ENCODE data around the gene BATF. TPM values are rescaled to one million over a fixed set of nuclear protein-coding genes. Genes with fewer than 3 reads are reported as not detected.
A peak's percentile ranks its signal among the peaks of the same experiment; 100 is the strongest.

Gene BATF
- total and polyA plus RNA-seq, 2 of the 8 experiments (the other 6 are each of a cell fraction or from before 2014, with no cell fraction given) = not detected

DNA sequence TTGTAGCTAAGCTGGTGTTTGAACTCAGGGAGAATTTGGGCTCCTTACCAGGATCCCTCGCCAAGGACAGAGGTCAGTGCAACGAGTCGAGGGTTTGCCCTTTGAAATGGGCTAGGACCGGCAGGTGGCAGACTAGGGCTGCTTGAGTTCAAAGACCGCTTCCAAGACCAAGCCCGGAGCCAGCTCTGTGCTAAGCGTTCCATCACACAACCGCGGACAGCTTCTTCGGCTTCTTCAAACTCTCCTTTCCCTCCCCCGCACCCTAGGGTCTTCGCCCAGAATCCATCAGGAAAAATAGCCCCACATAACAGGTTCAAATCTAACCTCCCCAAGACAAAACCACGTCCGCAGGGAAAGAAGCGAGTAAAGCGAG, 55.4 kb downstream of the BATF start (continued):
- TF ChIP-seq SIN3A (conservative IDR thresholded peaks at IDR 0.05 in 1 of 2, IDR thresholded peaks at IDR 0.05 in 1 of 2; ENCODE audit: low read depth in 1 of 2, low read length in 2 of 2) = 0 out of 4 replicates have a peak, but pooled peaks of 1 of the 2 experiments have one; percentile 58
- TF ChIP-seq, protein P1, sequence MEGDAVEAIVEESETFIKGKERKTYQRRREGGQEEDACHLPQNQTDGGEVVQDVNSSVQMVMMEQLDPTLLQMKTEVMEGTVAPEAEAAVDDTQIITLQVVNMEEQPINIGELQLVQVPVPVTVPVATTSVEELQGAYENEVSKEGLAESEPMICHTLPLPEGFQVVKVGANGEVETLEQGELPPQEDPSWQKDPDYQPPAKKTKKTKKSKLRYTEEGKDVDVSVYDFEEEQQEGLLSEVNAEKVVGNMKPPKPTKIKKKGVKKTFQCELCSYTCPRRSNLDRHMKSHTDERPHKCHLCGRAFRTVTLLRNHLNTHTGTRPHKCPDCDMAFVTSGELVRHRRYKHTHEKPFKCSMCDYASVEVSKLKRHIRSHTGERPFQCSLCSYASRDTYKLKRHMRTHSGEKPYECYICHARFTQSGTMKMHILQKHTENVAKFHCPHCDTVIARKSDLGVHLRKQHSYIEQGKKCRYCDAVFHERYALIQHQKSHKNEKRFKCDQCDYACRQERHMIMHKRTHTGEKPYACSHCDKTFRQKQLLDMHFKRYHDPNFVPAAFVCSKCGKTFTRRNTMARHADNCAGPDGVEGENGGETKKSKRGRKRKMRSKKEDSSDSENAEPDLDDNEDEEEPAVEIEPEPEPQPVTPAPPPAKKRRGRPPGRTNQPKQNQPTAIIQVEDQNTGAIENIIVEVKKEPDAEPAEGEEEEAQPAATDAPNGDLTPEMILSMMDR (IDR thresholded peaks at IDR 0.05; ENCODE audit: control extremely low read depth in 1 of 3, insufficient read depth in 1 of 3, low read depth in 1 of 3, low read length in 3 of 3) = peak; percentile 75 to 91 (median 90)
- TF ChIP-seq ZNF274 (IDR thresholded peaks at IDR 0.05; ENCODE audit: borderline replicate concordance, extremely low read depth, low read length) = no peak
- TF ChIP-seq BRCA1 (IDR thresholded peaks at IDR 0.05; ENCODE audit: low read depth, low read length) = no peak
- TF ChIP-seq JUN (IDR thresholded peaks at IDR 0.05; ENCODE audit: low read depth, low read length) = no peak
- TF ChIP-seq TBP (IDR thresholded peaks at IDR 0.05; ENCODE audit: low read depth, low read length) = no peak
- no peak for TF ChIP-seq POU5F1 (IDR thresholded peaks at IDR 0.05; ENCODE audit: low read depth, low read length)

All from H1 (cell line).